ENCODE measurements around the gene TSPAN5. TPM values are rescaled to one million over a fixed set of nuclear protein-coding genes. Genes with fewer than 3 reads are reported as not detected.

The TSPAN5 gene
- total RNA-seq, 5 donors from 2014 or later (not counting 1 experiment from before 2014, with no cell fraction given): 9.6 to 12.4 (median 10.3) TPM

- ChIA-PET CTCF (no interaction called here), POLR2A (no interaction called here)
- Mint-ChIP-seq H3K27me3 (no peaks in the 10 kb centered on the region), H3K36me3 (peaks cover 3% of the 10 kb centered on the region), H3K27ac (no peak overlapping the region), H3K9me3 (no peaks in the 10 kb centered on the region), H3K4me3 (no peak overlapping the region), H3K4me1 (peaks cover 64 to 76% (median 72%) of the 10 kb centered on the region in 3 donors)
- H3K27me3 ChIP-seq (replicated peaks in 1 of 2; ENCODE audit: control insufficient read depth in 2 of 2, extremely low read depth in 1 of 2, insufficient read depth in 2 of 2, low read length in 1 of 2): no peaks in the 10 kb centered on the region
- H3K4me3 ChIP-seq (ENCODE audit: control insufficient read depth in 1 of 2, extremely low read depth in 1 of 2, low read length in 1 of 2): no peak overlapping the region
- ATAC-seq (replicated peaks in 1 of 4) (no peak), DNase-seq (no peak)
- no peaks in the 10 kb centered on the region for H3K36me3 ChIP-seq (ENCODE audit: control insufficient read depth in 2 of 2, extremely low read depth in 1 of 2, insufficient read depth in 1 of 2, low read length in 1 of 2)
- no peaks in the 10 kb centered on the region for H3K9me3 ChIP-seq
- H3K4me1 ChIP-seq (ENCODE audit: control insufficient read depth in 1 of 2, extremely low read depth in 1 of 2, insufficient read depth in 2 of 2, low read length in 2 of 2): peaks cover 8 to 27% of the 10 kb centered on the region in 2 experiments
- no peak overlapping the region for H3K27ac ChIP-seq (ENCODE audit: low read length)
- WGBS (ENCODE audit: insufficient coverage): no CpG with 5 or more reads among the region's 6 CpGs
These were observed 48.0 kb downstream of the TSPAN5 start for GRCh38 chr4:98610431-98610830.

- H3K4me3 ChIP-seq (ENCODE audit: control insufficient read depth in 1 of 2, extremely low read depth in 1 of 2, low read length in 1 of 2): no peak overlapping the region
- ATAC-seq (replicated peaks in 1 of 4) (no peak), DNase-seq (no peak)
- Mint-ChIP-seq H3K4me3 (no peak overlapping the region), H3K4me1 (peaks cover 59 to 81% (median 76%) of the 10 kb centered on the region in 3 donors), H3K27me3 (no peaks in the 10 kb centered on the region), H3K36me3 (peaks cover 3% of the 10 kb centered on the region), H3K9me3 (no peaks in the 10 kb centered on the region), H3K27ac (no peak overlapping the region)
- no peak overlapping the region for H3K27ac ChIP-seq (ENCODE audit: low read length)
- peaks cover 8 to 27% of the 10 kb centered on the region in 2 experiments for H3K4me1 ChIP-seq (ENCODE audit: control insufficient read depth in 1 of 2, extremely low read depth in 1 of 2, insufficient read depth in 2 of 2, low read length in 2 of 2)
- no peaks in the 10 kb centered on the region for H3K27me3 ChIP-seq (replicated peaks in 1 of 2; ENCODE audit: control insufficient read depth in 2 of 2, extremely low read depth in 1 of 2, insufficient read depth in 2 of 2, low read length in 1 of 2)
- CTCF ChIA-PET: no interaction called here
- 85% methylated on average over 2 of the region's 5 CpGs for WGBS (ENCODE audit: insufficient coverage)
- no peaks in the 10 kb centered on the region for H3K36me3 ChIP-seq (ENCODE audit: control insufficient read depth in 2 of 2, extremely low read depth in 1 of 2, insufficient read depth in 1 of 2, low read length in 1 of 2)
- H3K9me3 ChIP-seq: no peaks in the 10 kb centered on the region
- POLR2A ChIA-PET: interaction anchor here in 1 of 2 donors (0.5 kb wide), 1 partner anchor 308 kb away, joined by 3 read pairs; no protein-coding TSS in a partner anchor
These were observed 48.5 kb downstream of the TSPAN5 start for GRCh38 chr4:98609934-98610333.

- H3K4me3 ChIP-seq (ENCODE audit: control insufficient read depth in 1 of 2, extremely low read depth in 1 of 2, low read length in 1 of 2): no peak overlapping the region
- no peak overlapping the region for H3K27ac ChIP-seq (ENCODE audit: low read length)
These were observed 50.1 kb downstream of the TSPAN5 start for GRCh38 chr4:98608356-98608755.

GRCh38 chr4:98606894-98607293, 51.5 kb downstream of the TSPAN5 start:
- no peak overlapping the region for H3K4me3 ChIP-seq (ENCODE audit: control insufficient read depth in 1 of 2, extremely low read depth in 1 of 2, low read length in 1 of 2)
- H3K4me1 ChIP-seq (ENCODE audit: control insufficient read depth in 1 of 2, extremely low read depth in 1 of 2, insufficient read depth in 2 of 2, low read length in 2 of 2): peaks cover 14 to 24% of the 10 kb centered on the region in 2 experiments
- no peak overlapping the region for H3K27ac Mint-ChIP-seq
- CTCF ChIA-PET: interaction anchor here in 1 of 2 donors (1.1 kb wide), 1 partner anchor 12 kb away, joined by 3 read pairs; no protein-coding TSS in a partner anchor
- no peak overlapping the region for H3K27ac ChIP-seq (ENCODE audit: low read length)
- POLR2A ChIA-PET: interaction anchor here in 1 of 2 donors (0.6 kb wide), 1 partner anchor 318 kb away, joined by 5 read pairs; no protein-coding TSS in a partner anchor
- no peaks in the 10 kb centered on the region for H3K9me3 ChIP-seq
- DNase-seq (no peak), ATAC-seq (replicated peaks in 1 of 4) (no peak)
- no peak overlapping the region for H3K4me3 Mint-ChIP-seq
- H3K36me3 Mint-ChIP-seq: peaks cover 3% of the 10 kb centered on the region
- no peaks in the 10 kb centered on the region for H3K9me3 Mint-ChIP-seq
- H3K4me1 Mint-ChIP-seq: peaks cover 61 to 87% (median 82%) of the 10 kb centered on the region in 3 donors
- no peaks in the 10 kb centered on the region for H3K27me3 ChIP-seq (replicated peaks in 1 of 2; ENCODE audit: control insufficient read depth in 2 of 2, extremely low read depth in 1 of 2, insufficient read depth in 2 of 2, low read length in 1 of 2)
- no peaks in the 10 kb centered on the region for H3K27me3 Mint-ChIP-seq
- WGBS (ENCODE audit: insufficient coverage): 100% methylated on average over 2 of the region's 6 CpGs
- H3K36me3 ChIP-seq (ENCODE audit: control insufficient read depth in 2 of 2, extremely low read depth in 1 of 2, insufficient read depth in 1 of 2, low read length in 1 of 2): no peaks in the 10 kb centered on the region

More at GRCh38 chr4:98608356-98608755, 50.1 kb downstream of the TSPAN5 start:
- Mint-ChIP-seq H3K4me3 (peak overlapping the region in 1 of 3 donors; percentile 2), H3K27ac (no peak overlapping the region), H3K4me1 (peaks cover 61 to 87% (median 82%) of the 10 kb centered on the region in 3 donors), H3K9me3 (no peaks in the 10 kb centered on the region), H3K27me3 (no peaks in the 10 kb centered on the region), H3K36me3 (peaks cover 3% of the 10 kb centered on the region)
- Histone ChIP-seq H3K9me3 (no peaks in the 10 kb centered on the region), H3K4me1 (ENCODE audit: control insufficient read depth in 1 of 2, extremely low read depth in 1 of 2, insufficient read depth in 2 of 2, low read length in 2 of 2) (peaks cover 8 to 27% of the 10 kb centered on the region in 2 experiments), H3K36me3 (ENCODE audit: control insufficient read depth in 2 of 2, extremely low read depth in 1 of 2, insufficient read depth in 1 of 2, low read length in 1 of 2) (no peaks in the 10 kb centered on the region), H3K27me3 (replicated peaks in 1 of 2; ENCODE audit: control insufficient read depth in 2 of 2, extremely low read depth in 1 of 2, insufficient read depth in 2 of 2, low read length in 1 of 2) (no peaks in the 10 kb centered on the region)
- CTCF ChIA-PET: no interaction called here
- POLR2A ChIA-PET: no interaction called here
- 60% methylated on average over 1 of the region's 5 CpGs for WGBS (ENCODE audit: insufficient coverage)
- ATAC-seq (replicated peaks in 1 of 4): no peak
- DNase-seq: no peak

GRCh38 chr4:98605216-98605615, 53.2 kb downstream of the TSPAN5 start:
- H3K27me3 Mint-ChIP-seq: no peaks in the 10 kb centered on the region
- no peak overlapping the region for H3K27ac Mint-ChIP-seq
- 100% methylated on average over 1 of the region's 3 CpGs for WGBS (ENCODE audit: insufficient coverage)

GRCh38 chr4:98604723-98605122, 53.7 kb downstream of the TSPAN5 start:
- WGBS (ENCODE audit: insufficient coverage): no CpG with 5 or more reads among the region's 1 CpG

More at GRCh38 chr4:98605216-98605615, 53.2 kb downstream of the TSPAN5 start:
- Histone ChIP-seq H3K27ac (ENCODE audit: low read length) (no peak overlapping the region), H3K4me1 (ENCODE audit: control insufficient read depth in 1 of 2, extremely low read depth in 1 of 2, insufficient read depth in 2 of 2, low read length in 2 of 2) (peaks cover 16 to 17% of the 10 kb centered on the region in 2 experiments), H3K4me3 (ENCODE audit: control insufficient read depth in 1 of 2, extremely low read depth in 1 of 2, low read length in 1 of 2) (no peak overlapping the region), H3K27me3 (replicated peaks in 1 of 2; ENCODE audit: control insufficient read depth in 2 of 2, extremely low read depth in 1 of 2, insufficient read depth in 2 of 2, low read length in 1 of 2) (no peaks in the 10 kb centered on the region), H3K9me3 (no peaks in the 10 kb centered on the region), H3K36me3 (ENCODE audit: control insufficient read depth in 2 of 2, extremely low read depth in 1 of 2, insufficient read depth in 1 of 2, low read length in 1 of 2) (no peaks in the 10 kb centered on the region)
- POLR2A ChIA-PET: no interaction called here
- no peak for ATAC-seq (replicated peaks in 1 of 4)
- Mint-ChIP-seq H3K9me3 (peaks cover 0 to 4% (median 0%) of the 10 kb centered on the region in 3 donors), H3K36me3 (peaks cover 3% of the 10 kb centered on the region), H3K4me1 (peaks cover 61 to 84% (median 76%) of the 10 kb centered on the region in 3 donors), H3K4me3 (no peak overlapping the region)
- no peak for DNase-seq
- CTCF ChIA-PET: no interaction called here

More at GRCh38 chr4:98604723-98605122, 53.7 kb downstream of the TSPAN5 start:
- Histone ChIP-seq H3K9me3 (no peaks in the 10 kb centered on the region), H3K27ac (ENCODE audit: low read length) (no peak overlapping the region), H3K4me3 (ENCODE audit: control insufficient read depth in 1 of 2, extremely low read depth in 1 of 2, low read length in 1 of 2) (no peak overlapping the region), H3K27me3 (replicated peaks in 1 of 2; ENCODE audit: control insufficient read depth in 2 of 2, extremely low read depth in 1 of 2, insufficient read depth in 2 of 2, low read length in 1 of 2) (no peaks in the 10 kb centered on the region), H3K36me3 (ENCODE audit: control insufficient read depth in 2 of 2, extremely low read depth in 1 of 2, insufficient read depth in 1 of 2, low read length in 1 of 2) (no peaks in the 10 kb centered on the region), H3K4me1 (ENCODE audit: control insufficient read depth in 1 of 2, extremely low read depth in 1 of 2, insufficient read depth in 2 of 2, low read length in 2 of 2) (peaks cover 12 to 16% of the 10 kb centered on the region in 2 experiments)
- peaks cover 0 to 4% (median 1%) of the 10 kb centered on the region in 3 donors for H3K9me3 Mint-ChIP-seq
- H3K4me1 Mint-ChIP-seq: peaks cover 59 to 81% (median 71%) of the 10 kb centered on the region in 3 donors
- CTCF ChIA-PET: no interaction called here
- no peaks in the 10 kb centered on the region for H3K27me3 Mint-ChIP-seq
- H3K4me3 Mint-ChIP-seq: no peak overlapping the region
- ATAC-seq (replicated peaks in 1 of 4): no peak
- H3K27ac Mint-ChIP-seq: no peak overlapping the region
- peaks cover 4% of the 10 kb centered on the region for H3K36me3 Mint-ChIP-seq
- POLR2A ChIA-PET: no interaction called here
- DNase-seq: no peak

All from T-cell (primary cell).